Measurements from ENCODE around the gene C1RL. TPM values are rescaled to one million over a fixed set of nuclear protein-coding genes. Genes with fewer than 3 reads are reported as not detected.

Gene C1RL
- total and polyA plus RNA-seq, 12 donors: 4.5 to 24.9 (median 8.1) TPM

DNA sequence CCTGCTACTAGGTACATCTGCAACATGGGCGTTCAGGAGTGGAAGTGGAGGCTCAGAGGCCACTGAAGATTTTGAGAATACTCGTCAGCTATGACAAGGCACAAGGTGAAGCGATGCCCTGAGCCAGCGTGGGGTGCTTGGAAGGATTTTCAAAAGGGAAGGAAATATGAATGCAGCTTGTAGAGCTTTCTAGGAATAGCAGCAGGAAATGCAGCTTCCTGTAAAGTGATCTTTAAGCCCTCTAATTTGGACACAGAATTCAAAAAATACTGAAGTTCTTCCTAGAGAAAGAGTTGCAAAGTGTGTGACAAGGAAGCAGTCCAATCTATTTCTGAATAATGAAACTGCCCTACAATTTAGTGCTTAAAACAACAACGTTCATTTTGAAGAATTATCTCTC lies 61.7 kb downstream of the C1RL start:
- Histone ChIP-seq H3K4me1 (peaks cover 0 to 16% (median 0%) of the 10 kb centered on the region in 9 donors), H3K27me3 (no peaks in the 10 kb centered on the region), H3K27ac (no peak overlapping the region), H3K36me3 (no peaks in the 10 kb centered on the region), H3K9me3 (no peaks in the 10 kb centered on the region), H3K4me3 (no peak overlapping the region)
- DNase-seq (no peak), ATAC-seq (no peak)
- WGBS, 2 donors: 53 to 60% methylated on average over 5 of the region's 5 CpGs
- TF ChIP-seq, protein P1, sequence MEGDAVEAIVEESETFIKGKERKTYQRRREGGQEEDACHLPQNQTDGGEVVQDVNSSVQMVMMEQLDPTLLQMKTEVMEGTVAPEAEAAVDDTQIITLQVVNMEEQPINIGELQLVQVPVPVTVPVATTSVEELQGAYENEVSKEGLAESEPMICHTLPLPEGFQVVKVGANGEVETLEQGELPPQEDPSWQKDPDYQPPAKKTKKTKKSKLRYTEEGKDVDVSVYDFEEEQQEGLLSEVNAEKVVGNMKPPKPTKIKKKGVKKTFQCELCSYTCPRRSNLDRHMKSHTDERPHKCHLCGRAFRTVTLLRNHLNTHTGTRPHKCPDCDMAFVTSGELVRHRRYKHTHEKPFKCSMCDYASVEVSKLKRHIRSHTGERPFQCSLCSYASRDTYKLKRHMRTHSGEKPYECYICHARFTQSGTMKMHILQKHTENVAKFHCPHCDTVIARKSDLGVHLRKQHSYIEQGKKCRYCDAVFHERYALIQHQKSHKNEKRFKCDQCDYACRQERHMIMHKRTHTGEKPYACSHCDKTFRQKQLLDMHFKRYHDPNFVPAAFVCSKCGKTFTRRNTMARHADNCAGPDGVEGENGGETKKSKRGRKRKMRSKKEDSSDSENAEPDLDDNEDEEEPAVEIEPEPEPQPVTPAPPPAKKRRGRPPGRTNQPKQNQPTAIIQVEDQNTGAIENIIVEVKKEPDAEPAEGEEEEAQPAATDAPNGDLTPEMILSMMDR (IDR thresholded peaks at IDR 0.05): no peak
- intact Hi-C loops (cut with DNase I): loop anchor here in 1 of 10 donors (10.0 kb wide), 1 partner anchor 103 kb away; the partner anchor contains the start of genes C12orf57 and RNU7-1

DNA sequence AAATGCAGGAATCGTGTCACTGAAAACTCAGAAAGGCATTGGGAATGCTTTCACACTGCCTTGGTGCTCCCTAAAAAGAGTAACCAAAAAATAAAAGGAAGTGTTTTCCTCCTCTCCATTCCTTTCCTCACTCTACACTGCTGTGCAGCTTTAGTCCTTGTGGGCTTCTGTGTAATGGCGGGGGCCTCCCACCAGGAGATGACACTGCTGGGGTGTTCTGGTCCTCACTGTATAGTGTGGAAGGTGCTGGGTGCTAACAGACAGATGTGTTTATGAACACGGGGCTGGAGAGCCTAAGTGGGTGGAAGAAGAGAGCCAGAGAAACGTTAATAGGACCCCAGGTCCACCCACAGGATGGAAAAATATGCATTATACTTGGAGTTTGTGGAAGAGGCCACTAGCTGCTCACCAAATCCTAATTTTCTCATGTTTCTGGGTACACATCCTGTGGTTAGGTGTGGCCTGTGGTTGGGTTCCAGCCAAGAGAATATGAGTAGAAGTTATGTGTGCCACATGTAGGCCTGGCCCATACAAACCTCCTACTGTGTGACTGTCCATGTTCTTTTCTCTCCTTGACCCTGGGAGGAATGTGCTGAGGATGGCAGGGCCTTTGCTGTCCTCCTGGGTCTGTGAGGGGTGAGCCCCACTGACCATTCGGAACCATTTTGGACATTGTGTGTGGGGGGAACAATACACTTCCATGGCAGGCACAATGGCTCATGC lies 62.5 kb downstream of the C1RL start:
- H3K9me3 ChIP-seq: no peaks in the 10 kb centered on the region
- 82 to 84% methylated on average over 5 of the region's 5 CpGs for WGBS, 2 donors
- H3K4me3 ChIP-seq: no peak overlapping the region
- DNase-seq: no peak
- TF ChIP-seq, protein P1 (IDR thresholded peaks at IDR 0.05): no peak
- peaks cover 0 to 16% (median 0%) of the 10 kb centered on the region in 9 donors for H3K4me1 ChIP-seq
- ATAC-seq: no peak
- no peak overlapping the region for H3K27ac ChIP-seq
- H3K27me3 ChIP-seq: no peaks in the 10 kb centered on the region
- H3K36me3 ChIP-seq: no peaks in the 10 kb centered on the region
- intact Hi-C loops (cut with DNase I): loop anchor here in 1 of 10 donors (10.0 kb wide), 1 partner anchor 102 kb away; the partner anchor contains the start of genes C12orf57 and RNU7-1

DNA sequence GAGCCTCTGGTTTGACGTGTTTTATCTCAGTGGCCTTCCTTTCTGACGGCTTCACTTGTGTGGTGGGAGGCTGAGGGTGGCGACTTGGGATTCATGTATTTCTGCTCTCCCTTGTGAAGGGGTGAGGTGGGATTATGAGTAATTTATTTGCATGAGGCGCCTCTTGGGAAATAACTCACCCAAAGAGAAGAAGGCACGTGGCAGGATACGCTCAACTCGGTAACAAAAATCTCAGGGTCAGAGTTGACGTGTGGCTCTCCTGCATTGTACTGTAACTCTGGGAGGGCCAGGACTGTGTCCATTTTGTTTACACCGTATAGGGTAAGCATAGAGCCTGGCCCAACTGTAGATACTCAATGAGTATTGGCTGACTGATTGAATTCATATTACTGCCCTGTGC lies 63.1 kb downstream of the C1RL start:
- ATAC-seq: no peak
- TF ChIP-seq, protein P1 (IDR thresholded peaks at IDR 0.05): no peak
- no peak for DNase-seq
- no peaks in the 10 kb centered on the region for H3K9me3 ChIP-seq
- H3K4me3 ChIP-seq: no peak overlapping the region
- H3K27ac ChIP-seq: no peak overlapping the region
- WGBS, 2 donors: 90 to 94% methylated on average over 9 of the region's 9 CpGs
- no peaks in the 10 kb centered on the region for H3K36me3 ChIP-seq
- H3K27me3 ChIP-seq: no peaks in the 10 kb centered on the region
- peaks cover 0 to 16% (median 0%) of the 10 kb centered on the region in 9 donors for H3K4me1 ChIP-seq
- intact Hi-C loops (cut with DNase I): loop anchor here in 1 of 10 donors (10.0 kb wide), 1 partner anchor 101 kb away; the partner anchor contains the start of genes C12orf57 and RNU7-1

Other genes with a start within 250 kb of the C1RL start
- 1,000 to 10,000 TPM in 1 of 10 donors, 100 to 1,000 TPM in 9; 739 to 1,044 (median 839) TPM for gene TPI1, start 241.7 kb downstream of the C1RL start, total RNA-seq
- 1,000 to 10,000 TPM in 1 of 2 donors, 100 to 1,000 TPM in 1; 367 to 1,432 TPM for gene TPI1, start 241.7 kb downstream of the C1RL start, polyA plus RNA-seq
- gene SPSB2, start 235.9 kb downstream of the C1RL start, total RNA-seq: 1 to 10 TPM; 2.0 to 5.6 (median 3.4) TPM
- gene SPSB2, start 235.9 kb downstream of the C1RL start, polyA plus RNA-seq: 1 to 10 TPM; 5.4 to 5.6 TPM
- 10 to 100 TPM in 6 of 10 donors, 1 to 10 TPM in 4; 6.5 to 16.1 (median 11.0) TPM for gene LRRC23, start 204.4 kb downstream of the C1RL start, total RNA-seq
- gene LRRC23, start 204.4 kb downstream of the C1RL start, polyA plus RNA-seq: 10 to 100 TPM; 12.6 to 16.6 TPM
- gene ENO2, start 194.6 kb downstream of the C1RL start, total RNA-seq: 10 to 100 TPM in 8 of 10 donors, 1 to 10 TPM in 2; 6.3 to 68.4 (median 14.4) TPM
- gene ENO2, start 194.6 kb downstream of the C1RL start, polyA plus RNA-seq: 10 to 100 TPM; 19.2 to 19.3 TPM
- gene ATN1, start 181.3 kb downstream of the C1RL start, total RNA-seq: 10 to 100 TPM; 54.7 to 96.7 (median 65.8) TPM
- gene ATN1, start 181.3 kb downstream of the C1RL start, polyA plus RNA-seq: 10 to 100 TPM; 48.7 to 92.5 TPM
- gene RNU7-1, start 165.4 kb downstream of the C1RL start, total RNA-seq: not detected
- gene RNU7-1, start 165.4 kb downstream of the C1RL start, polyA plus RNA-seq: not detected
- gene C12orf57, start 165.2 kb downstream of the C1RL start, total RNA-seq: 100 to 1,000 TPM; 134 to 213 (median 167) TPM
- gene C12orf57, start 165.2 kb downstream of the C1RL start, polyA plus RNA-seq: 100 to 1,000 TPM; 182 to 654 TPM
- gene PTPN6, start 157.9 kb downstream of the C1RL start, total RNA-seq: 10 to 100 TPM in 2 of 10 donors, 1 to 10 TPM in 8; 2.9 to 32.5 (median 5.3) TPM
- gene PTPN6, start 157.9 kb downstream of the C1RL start, polyA plus RNA-seq: 10 to 100 TPM in 1 of 2 donors, 1 to 10 TPM in 1; 8.1 to 12.1 TPM
- gene PHB2, start 138.6 kb downstream of the C1RL start, total RNA-seq: 100 to 1,000 TPM; 139 to 203 (median 160) TPM
- gene PHB2, start 138.6 kb downstream of the C1RL start, polyA plus RNA-seq: 100 to 1,000 TPM; 102 to 178 TPM
- 10 to 100 TPM; 33.5 to 42.1 (median 38.3) TPM for gene EMG1, start 138.3 kb downstream of the C1RL start, total RNA-seq
- 10 to 100 TPM; 13.8 to 31.4 TPM for gene EMG1, start 138.3 kb downstream of the C1RL start, polyA plus RNA-seq
- gene LPCAT3, start 90.7 kb downstream of the C1RL start, total RNA-seq: 10 to 100 TPM; 19.9 to 65.8 (median 34.1) TPM
- gene LPCAT3, start 90.7 kb downstream of the C1RL start, polyA plus RNA-seq: 10 to 100 TPM; 36.4 to 41.2 TPM
- gene C1S, start 48.5 kb downstream of the C1RL start, total RNA-seq: 100 to 1,000 TPM in 3 of 10 donors, 10 to 100 TPM in 7; 25.1 to 151 (median 51.6) TPM
- 10 to 100 TPM; 53.4 to 64.9 TPM for gene C1S, start 48.5 kb downstream of the C1RL start, polyA plus RNA-seq
- gene C1R, start 16.8 kb downstream of the C1RL start, total RNA-seq: 100 to 1,000 TPM in 4 of 10 donors, 10 to 100 TPM in 6; 19.9 to 238 (median 59.0) TPM
- 100 to 1,000 TPM in 1 of 2 donors, 10 to 100 TPM in 1; 73.0 to 209 TPM for gene C1R, start 16.8 kb downstream of the C1RL start, polyA plus RNA-seq
- 1 to 10 TPM in 1 of 10 donors, under 1 TPM in 3, not detected in 6; 0.34 to 3.2 (median 0.56) TPM for gene RBP5, start 19.7 kb upstream of the C1RL start, total RNA-seq
- 1 to 10 TPM in 1 of 2 donors, under 1 TPM in 1; 0.66 to 1.8 TPM for gene RBP5, start 19.7 kb upstream of the C1RL start, polyA plus RNA-seq
- gene CLSTN3, start 21.2 kb upstream of the C1RL start, total RNA-seq: 10 to 100 TPM in 2 of 10 donors, 1 to 10 TPM in 8; 3.7 to 16.8 (median 6.0) TPM
- 1 to 10 TPM; 3.9 to 6.8 TPM for gene CLSTN3, start 21.2 kb upstream of the C1RL start, polyA plus RNA-seq
- gene PEX5, start 80.5 kb upstream of the C1RL start, total RNA-seq: 10 to 100 TPM; 21.8 to 35.2 (median 29.3) TPM
- 10 to 100 TPM in 1 of 2 donors, 1 to 10 TPM in 1; 9.7 to 25.0 TPM for gene PEX5, start 80.5 kb upstream of the C1RL start, polyA plus RNA-seq
- not detected for gene ACSM4, start 194.9 kb upstream of the C1RL start, total RNA-seq
- gene ACSM4, start 194.9 kb upstream of the C1RL start, polyA plus RNA-seq: not detected

All from heart right ventricle (tissue), 16 donors.